PFSK-1 (cell line): Measurements from ENCODE around the gene CDK2AP2.

Experiments used
- FOXP2 ChIP-seq: optimal IDR thresholded peaks from 2 replicates; pipeline ENCODE3; 2011; ENCODE audit warnings: borderline replicate concordance, control low read depth, inconsistent platforms; ENCODE audit not compliant: insufficient read depth; ENCODE audit errors: extremely low read length, extremely low read depth
- POLR2AphosphoS5 ChIP-seq: IDR thresholded peaks from 2 replicates; pipeline ENCODE4 v1.6.1; 2012; ENCODE audit warnings: low read depth, mild to moderate bottlenecking, control low read depth, low read length, moderate library complexity
- SIN3A ChIP-seq: IDR thresholded peaks from 2 replicates; pipeline ENCODE4 v1.6.1; 2012; ENCODE audit warnings: mild to moderate bottlenecking, low read length, moderate library complexity, borderline replicate concordance; ENCODE audit not compliant: insufficient read depth
- TAF1 ChIP-seq: IDR thresholded peaks from 2 replicates; pipeline ENCODE4 v1.6.1; 2012; ENCODE audit warnings: low read length, control low read depth, borderline replicate concordance; ENCODE audit not compliant: insufficient read depth
- TF ChIP-seq, protein P1 (sequence below), 2 experiments: IDR thresholded peaks; 2 replicates each; pipeline versions ENCODE4 v1.6.1 to v1.8.0; 2011 to 2012; ENCODE audit warnings: low read depth in 2 of 2, low read length in 2 of 2, control low read depth in 1 of 2, inconsistent platforms in 1 of 2, mild to moderate bottlenecking in 1 of 2, moderate library complexity in 1 of 2; ENCODE audit not compliant: insufficient read depth in 1 of 2

Gene CDK2AP2

DNA sequence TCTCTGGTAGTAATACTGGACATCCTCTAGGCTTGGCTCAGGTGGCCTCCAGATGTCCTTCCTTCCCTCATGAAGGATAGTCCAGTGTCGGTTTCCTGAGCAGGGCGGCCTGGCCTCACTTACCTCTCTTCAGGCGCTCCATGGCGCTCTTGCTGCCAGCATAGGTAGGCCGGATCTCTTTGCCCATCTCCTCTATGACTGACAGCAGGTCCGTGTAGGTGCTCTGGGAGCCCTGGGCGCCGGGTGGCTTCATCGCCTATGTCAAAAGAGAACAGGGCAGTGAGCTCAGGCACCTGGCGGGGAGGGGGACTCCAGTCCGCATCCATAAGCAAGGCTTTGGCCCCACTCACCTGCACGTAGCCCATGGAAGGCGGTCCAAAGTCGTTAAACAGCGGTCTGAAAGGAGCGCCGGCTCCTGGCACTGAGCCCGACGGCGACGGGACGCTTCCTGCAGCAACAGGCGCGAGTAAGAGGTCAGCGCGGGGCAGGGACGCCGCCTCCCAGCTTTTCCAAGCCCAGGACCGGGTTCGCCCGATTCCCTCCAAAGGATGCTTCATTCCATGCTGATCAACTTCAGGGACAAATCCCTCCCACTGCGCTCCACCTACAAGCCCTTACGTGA, 609 bp downstream of the CDK2AP2 start:
- TF ChIP-seq TAF1 (no peak), POLR2AphosphoS5 (no peak), FOXP2 (no peak), SIN3A (no peak)
- TF ChIP-seq, protein P1, sequence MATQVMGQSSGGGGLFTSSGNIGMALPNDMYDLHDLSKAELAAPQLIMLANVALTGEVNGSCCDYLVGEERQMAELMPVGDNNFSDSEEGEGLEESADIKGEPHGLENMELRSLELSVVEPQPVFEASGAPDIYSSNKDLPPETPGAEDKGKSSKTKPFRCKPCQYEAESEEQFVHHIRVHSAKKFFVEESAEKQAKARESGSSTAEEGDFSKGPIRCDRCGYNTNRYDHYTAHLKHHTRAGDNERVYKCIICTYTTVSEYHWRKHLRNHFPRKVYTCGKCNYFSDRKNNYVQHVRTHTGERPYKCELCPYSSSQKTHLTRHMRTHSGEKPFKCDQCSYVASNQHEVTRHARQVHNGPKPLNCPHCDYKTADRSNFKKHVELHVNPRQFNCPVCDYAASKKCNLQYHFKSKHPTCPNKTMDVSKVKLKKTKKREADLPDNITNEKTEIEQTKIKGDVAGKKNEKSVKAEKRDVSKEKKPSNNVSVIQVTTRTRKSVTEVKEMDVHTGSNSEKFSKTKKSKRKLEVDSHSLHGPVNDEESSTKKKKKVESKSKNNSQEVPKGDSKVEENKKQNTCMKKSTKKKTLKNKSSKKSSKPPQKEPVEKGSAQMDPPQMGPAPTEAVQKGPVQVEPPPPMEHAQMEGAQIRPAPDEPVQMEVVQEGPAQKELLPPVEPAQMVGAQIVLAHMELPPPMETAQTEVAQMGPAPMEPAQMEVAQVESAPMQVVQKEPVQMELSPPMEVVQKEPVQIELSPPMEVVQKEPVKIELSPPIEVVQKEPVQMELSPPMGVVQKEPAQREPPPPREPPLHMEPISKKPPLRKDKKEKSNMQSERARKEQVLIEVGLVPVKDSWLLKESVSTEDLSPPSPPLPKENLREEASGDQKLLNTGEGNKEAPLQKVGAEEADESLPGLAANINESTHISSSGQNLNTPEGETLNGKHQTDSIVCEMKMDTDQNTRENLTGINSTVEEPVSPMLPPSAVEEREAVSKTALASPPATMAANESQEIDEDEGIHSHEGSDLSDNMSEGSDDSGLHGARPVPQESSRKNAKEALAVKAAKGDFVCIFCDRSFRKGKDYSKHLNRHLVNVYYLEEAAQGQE (IDR thresholded peaks at IDR 0.05; ENCODE audit: insufficient read depth in 1 of 2, low read depth in 2 of 2, low read length in 2 of 2), result no peak

DNA sequence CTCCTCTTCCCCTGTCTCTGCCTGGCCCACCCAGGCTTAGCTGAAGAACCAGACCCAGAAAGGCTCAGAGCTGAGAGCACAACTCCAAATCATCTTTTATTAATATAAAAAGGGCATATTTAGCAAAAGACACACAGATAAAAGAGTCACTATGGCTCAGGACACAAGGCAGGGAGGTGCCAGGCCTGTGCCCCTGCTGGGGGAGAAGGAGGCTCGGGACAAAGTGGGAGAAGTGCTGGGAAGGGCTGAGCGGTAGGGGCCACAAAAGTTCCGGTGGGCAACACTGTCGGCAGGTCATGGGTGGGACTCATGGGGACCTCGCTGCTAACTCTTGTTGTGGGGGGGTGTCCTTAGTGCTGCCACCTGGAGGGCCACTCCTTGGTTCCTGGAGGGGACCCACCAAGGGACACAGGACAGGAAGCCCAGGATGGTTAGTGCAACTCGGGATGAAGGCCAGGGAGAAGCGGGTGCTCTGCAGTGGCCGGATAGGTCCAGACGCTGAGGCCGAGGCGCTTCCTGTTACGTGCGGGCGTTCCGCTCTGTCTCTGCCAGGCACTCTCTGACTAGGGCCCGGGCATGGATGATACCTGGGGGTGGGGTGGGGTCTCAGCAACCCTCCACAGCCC, 1.4 kb downstream of the CDK2AP2 start:
- TF ChIP-seq SIN3A (no peak), FOXP2 (no peak), POLR2AphosphoS5 (no peak), TAF1 (no peak)
- TF ChIP-seq, protein P1 (IDR thresholded peaks at IDR 0.05; ENCODE audit: insufficient read depth in 1 of 2, low read depth in 2 of 2, low read length in 2 of 2), result no peak

DNA sequence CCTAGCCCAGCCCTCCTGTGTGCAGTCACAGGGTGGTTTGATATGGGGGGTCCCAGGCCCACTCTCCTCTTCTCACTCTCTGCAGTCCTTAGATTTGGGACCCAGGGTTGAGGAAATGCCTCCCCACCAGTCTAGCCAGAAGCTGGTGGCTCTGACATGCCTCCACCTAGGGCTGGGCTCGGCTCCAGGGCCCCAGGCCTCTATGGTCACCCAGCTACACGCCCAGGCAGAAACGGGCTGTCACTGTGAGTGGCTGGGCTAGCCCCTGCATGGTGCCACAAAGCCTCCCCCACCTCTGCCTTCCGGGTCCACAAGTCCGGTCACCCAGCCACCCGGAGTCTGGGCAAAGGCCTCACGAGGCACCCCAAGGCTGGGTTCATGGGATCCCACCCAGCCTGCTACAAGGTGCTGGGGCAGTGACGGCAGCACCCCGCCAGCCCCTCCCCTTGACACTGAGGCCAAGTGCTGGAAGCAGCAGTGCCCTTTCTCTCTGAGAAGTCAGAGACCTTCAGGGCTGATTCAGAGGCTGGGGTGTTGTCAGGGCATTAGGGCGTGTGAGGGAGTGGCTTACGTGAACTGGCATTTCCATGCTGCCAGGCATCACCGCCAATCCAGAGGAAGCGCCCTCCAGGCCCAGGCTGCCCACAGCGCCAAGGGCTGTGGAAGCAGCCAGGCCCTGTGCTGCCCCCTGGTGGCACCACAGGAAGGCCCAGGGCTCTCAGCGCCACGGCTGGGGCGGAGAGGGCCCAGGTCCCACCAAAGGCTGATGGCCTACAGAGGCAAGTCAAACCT, 2.2 kb downstream of the CDK2AP2 start:
- TF ChIP-seq POLR2AphosphoS5 (no peak), FOXP2 (no peak), SIN3A (0 out of 2 replicates have a peak, but pooled peaks have one; percentile 22)

DNA sequence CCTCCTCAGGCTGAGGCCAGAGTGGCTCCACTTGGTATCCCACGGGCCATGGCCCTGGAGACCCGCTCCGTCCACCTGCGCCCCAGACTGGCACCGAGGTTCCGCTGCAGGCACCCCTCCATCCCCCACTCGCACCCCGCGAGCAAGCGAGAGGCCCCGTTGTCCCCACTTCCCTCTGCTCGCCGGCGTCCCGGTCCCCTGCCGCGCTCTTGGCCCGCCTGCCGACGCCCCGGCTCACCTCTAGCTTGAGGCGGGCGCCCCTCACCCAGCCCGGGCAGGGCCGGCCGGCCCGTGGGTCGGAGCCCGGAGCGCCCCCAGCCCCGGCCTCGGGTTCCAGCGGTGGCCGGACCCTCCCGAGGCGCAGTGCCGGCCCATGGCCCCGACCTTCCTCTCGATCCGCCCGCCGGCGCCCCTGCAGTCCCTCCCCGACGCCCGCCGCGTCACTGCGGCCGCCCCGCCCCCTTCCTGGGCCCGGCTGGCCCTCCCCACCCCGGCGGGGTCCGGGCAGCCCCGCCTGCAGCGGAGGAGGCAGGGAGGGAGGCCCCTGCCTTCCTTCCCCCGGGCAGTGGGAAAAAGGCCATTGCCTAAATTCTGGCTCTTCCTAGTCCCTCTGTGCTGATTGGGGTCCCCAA, 2.9 kb downstream of the CDK2AP2 start, which contains the start of gene PITPNM1:
Gene PITPNM1, minus strand, starts transcription at position 414 of the 632 bp plus-strand sequence. CDS start 1,183 bp downstream, outside the sequence.
- TF ChIP-seq, protein P1 (IDR thresholded peaks at IDR 0.05; ENCODE audit: insufficient read depth in 1 of 2, low read depth in 2 of 2, low read length in 2 of 2), result no peak

DNA sequence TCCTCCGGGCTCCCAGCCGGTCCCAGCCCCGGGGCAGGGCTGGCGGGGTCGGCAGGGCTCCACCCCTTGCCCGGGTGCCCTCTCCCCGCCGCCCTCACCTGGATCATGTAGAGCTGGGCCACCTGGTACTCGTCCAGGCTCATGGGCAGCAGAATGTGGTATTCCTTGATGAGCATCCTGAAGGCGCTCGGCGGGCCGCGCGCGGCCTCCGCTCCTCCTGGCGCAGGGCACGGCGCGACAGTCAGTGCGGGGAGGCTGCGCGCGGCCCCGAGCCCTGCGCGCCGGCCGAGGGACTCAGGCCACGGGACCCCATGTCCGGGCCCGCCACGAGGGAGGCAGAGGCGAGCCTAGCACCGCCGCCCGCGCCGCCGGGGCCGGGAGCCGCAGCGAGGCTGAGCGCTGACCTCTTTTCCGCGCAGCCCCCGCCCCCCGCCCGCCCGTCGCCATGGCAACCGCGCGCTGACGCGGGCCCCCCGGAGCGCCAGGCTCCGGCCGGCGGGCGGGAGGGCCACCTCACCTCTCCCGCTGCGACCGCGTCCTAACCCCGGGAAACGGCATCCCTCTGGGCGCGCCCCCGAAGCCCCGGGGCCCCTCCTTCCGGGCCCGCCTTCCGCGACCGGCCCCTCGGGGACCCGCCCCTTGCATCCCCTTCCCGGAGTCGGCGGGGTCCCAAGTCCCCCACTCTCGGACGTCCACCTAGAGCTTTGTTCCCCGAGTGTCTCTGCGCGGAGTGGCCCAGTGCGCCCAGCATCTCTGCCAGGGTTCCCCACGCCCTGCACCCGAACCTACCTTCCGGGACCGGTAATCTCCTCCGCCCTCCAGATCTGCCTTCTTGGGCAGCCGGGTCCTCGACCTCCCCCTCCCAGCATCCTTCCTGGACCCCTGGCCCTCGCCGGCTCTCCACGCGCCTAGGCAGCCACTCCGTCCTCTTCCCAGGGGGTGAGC, 3.7 kb downstream of the CDK2AP2 start:
- TF ChIP-seq POLR2AphosphoS5 (no peak), TAF1 (no peak), SIN3A (no peak), FOXP2 (no peak)
- TF ChIP-seq, protein P1 (IDR thresholded peaks at IDR 0.05; ENCODE audit: insufficient read depth in 1 of 2, low read depth in 2 of 2, low read length in 2 of 2), result no peak
